ENCODE results near the gene GAK.

GAK gene

DNA sequence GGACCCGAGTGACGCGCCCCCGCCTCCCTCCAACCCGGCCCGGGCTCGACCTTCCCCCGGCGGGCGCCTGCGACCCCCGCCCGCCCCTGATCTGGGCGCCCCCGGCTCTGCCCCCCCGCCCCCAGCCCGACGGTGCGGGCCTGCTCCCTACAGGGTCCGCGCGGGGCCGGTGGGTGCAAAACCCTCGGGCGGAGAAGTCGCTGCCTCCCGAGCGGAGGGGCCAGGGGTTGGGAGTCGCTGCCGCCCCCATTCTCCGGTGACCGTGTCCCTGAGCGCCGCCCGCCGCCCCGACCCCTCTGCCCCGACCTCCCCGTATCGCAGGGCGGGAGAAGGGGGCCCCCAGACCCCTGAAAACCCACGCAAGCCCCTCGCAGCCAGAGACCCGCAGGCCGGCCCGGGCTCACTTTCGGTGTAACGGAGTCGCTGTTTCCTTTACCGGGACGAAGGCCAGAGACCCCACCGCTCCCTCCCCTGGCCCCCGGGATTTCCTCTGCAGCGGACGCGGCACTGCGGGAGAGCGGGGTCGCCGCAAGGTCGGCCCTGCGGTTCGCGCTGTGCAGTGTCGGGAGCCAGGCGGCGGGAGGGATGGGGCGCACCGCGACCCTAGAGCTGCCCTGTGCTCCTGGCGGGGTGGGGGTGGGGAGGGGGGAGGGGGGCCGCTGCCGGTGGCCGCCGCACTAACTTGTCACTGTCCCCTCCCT lies 105.5 kb downstream of the GAK start:
- DNase-seq = no peak

DNA sequence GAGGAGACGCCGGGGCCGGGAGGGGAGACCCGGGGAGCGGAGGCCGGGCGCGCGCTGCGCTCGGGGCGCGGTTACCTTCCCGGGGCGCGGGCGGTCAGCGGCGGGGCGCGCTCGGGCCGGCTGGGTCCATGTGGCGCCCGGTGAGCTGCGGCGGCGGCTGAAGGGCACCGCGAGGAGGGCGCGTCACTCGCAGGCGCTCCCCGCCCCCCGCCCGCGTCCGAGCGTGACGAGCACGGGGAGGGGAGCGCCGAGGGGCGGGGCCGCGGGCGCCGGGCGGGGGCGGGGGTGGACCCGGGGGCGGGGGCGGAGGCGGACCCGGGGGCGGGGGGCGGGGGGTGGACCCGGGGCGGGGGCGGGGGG lies 106.2 kb downstream of the GAK start, which contains the start of gene CPLX1:
CPLX1 (minus strand) TSS at position 159 of the 360 bp plus-strand sequence. CDS start 1,607 bp downstream, outside the sequence.
- no peak for DNase-seq

DNA sequence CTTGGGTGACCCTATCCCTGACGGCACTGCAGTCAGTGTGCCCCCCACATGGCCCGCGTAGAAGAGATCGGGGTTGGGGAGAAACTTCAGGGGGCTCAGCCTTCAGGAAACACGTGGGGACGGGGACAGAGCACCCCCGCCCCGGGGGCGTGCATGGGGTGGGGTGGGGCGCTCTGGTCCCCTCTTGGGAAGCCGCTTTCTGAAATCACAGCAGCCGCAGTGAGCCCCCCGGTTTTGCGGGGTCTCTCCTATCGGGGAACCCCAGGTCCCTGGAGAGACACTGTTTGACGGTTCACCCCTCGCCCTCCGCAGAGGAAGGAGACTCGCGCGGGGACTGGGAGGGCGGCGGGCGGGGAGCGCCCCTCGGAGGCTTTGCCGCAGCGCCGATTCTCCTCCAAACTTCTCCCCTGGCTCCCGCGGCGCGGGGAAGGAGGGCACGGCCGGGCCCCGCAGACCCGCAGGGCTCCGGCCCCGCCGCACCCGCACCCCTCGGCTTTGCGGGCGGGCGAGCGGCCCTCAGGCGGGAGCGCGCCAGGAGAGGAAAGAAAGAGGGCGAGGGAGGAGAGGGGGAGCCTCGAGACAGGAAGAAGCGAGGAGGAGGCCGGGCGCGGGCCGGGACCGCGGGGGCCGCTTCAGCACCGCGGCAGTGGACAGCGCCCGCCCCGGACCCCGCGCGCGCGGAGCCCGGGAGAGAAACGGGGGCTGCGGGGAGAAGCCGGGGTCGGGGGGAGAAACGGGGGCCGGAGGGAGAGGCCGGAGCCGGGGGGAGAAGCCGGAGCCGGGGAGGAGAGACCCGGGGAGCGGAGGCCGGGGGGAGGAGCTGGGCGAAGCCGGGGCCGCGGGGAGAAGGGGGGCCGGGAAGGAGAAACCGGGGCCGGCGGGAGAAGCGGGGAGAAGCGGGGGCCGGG lies 106.8 kb downstream of the GAK start:
- peak; percentile 12 for DNase-seq

DNA sequence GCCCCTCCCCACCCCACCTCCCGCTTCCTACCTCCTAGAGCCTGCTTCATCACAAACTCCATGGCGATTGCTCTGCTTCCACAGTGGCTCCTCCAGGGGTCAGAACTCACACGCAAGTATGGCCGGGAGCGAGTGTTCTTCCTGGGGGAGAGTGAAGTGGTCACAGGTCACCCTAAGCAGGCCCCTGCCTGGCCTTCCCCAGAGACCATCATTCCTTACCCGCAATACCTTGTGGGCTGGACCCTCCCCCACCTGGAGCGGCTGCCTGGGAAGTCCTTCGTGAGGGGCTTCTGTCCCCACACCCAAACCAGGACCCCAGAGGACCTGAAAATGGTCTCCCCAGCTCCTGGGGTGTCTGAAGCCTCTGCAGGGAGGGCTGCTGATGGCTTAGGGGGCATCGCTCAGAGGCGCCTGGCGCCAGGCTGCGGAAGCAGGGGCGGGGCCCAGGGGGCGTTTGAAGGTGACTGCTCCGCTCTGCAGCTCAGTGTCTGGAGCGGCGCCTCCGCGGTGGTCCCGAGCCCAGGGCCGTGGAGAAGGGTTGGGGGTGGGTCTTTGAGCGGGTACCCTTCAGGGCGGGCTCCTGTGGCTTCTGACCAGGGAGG lies 107.6 kb downstream of the GAK start:
- no peak for DNase-seq

DNA sequence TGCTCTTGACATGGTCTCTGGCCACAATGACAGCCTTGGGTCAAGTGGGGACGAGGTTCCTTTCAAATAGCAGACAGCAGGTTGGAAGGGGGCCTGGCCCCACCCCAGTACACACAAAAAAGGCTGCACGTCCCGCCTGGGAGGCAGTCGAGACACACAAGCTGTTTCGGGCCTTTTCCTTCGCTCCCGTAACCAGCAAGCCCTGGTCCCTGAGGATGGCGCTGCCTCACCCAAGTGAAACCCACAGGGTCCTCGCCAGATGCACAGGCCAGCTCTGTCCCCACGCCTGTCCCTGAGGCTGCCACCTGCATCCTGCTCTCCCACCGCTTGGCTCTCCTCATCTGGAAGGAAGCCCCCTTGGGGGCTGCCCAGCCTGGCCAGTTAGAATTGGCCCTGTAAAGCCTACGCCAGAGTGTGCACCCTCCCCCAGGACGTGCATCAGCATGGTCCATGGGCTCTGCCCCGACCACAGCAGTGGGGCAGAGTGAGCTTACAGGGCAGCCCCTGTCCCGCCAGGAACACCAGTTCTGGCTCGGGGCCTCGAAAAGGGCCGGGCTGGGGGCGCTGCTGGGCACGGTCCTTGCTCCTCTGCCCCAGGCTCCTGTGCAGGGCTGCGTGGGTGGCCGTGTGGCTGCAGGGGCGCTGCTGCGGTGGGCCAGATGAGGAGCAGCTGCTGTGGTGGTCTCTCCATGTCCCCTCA lies 108.2 kb downstream of the GAK start:
- DNase-seq = no peak

DNA sequence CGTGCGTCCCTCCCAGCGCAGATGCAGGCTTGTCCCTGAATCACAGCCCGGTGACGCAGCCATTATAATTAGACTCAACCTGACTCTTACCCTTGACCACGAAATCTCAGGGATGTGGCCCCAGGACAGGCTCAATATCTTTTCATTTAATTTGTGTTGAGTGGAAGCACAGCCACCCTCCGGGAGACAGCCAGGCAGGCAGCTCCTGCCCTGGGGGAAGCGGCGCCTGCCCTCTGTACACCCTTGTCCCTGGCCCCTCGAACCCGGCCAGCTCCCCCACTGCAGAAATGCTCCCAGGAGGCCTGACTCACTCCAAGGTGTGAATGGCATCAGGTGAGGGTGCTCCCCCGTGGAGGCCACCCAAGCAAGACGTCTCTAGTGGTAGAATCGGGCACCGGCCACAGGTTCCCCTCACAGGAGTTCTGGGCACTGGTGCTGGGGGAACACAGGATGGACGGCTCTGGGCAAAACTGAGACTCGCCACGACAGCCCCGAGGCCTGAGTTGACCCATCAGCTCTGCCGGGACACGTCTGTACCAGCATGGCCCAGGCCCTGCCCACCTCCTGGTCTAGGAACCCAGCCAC lies 108.8 kb downstream of the GAK start:
- DNase-seq = no peak

DNA sequence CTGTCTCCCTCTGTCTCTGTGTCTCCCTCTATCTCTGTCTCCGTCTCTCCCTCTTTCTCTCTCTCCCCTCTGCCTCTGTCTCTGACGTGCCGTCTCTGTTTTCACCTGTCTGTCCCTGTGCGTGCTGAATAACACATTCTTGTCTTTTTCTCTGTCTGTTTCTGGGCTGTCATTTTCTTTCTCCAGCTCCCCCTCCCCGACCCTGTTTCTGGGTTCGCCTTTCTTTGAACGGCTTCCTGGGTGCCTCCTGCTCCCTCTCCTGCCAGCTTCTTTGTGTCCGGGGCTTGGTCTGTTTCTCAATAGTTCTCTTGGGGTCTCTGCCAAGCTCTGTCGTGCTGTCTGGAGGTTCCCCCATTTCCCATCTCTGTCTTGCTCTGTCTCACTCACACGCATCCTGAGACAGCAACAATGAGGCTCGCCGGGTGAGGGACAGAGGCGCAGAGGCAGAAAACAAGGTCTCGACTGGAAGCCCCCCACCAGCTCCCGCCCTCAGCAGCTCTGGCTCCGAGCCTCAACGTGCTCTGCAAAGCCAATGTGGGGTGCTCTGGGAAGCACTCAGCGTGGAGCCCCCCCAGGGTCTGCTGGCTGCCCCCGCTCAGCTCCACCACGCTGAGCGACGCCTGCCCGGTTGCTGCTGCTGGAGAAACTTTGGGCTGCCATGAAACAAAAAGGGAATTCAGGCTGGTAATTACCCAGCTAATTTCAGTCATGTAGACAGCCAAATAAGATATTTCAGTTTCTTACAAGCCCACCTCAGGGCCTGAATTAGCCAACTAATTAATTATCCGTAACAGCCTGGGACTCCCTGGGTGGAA lies 109.5 kb downstream of the GAK start:
- DNase-seq = no peak

DNA sequence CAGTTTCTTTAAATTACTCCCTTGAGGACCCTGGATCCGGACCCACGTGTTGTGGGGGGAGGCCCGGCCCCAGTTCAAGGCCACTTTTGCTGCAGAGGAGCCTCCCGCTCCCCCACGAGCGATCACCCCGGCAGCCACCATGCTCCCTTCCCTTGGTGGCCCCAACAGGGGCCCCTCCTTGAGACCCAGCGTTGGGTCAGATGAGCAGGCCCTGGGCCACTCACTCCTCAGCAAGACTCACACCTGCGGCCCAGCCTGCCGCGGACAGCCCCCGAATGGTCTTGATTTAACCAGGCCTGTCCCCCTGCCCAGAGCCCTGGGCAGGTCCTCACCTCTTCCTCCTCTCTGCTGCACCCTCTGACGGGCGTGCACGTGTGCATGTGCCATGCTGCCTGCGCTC lies 110.5 kb downstream of the GAK start:
- DNase-seq = no peak

DNA sequence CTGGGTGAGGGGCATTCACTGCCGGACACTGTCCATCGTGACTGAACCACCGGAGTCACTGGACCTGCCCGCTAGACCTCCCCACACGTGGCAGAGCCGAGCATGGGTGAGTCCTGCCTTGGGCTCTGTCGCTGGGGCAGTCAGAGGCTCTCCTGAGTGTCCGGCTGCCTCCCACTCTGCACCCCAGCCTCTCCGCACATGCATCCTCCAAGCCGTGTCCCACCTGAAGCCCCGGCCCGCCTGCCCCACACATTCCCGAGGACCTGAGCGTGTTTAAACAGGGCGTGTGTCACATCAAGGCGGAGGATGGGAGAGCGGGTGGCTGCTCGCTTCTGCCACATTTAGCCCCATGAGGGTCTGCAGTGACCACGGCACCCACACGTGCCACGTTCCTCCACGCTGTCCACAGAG lies 110.9 kb downstream of the GAK start:
- no peak for DNase-seq

DNA sequence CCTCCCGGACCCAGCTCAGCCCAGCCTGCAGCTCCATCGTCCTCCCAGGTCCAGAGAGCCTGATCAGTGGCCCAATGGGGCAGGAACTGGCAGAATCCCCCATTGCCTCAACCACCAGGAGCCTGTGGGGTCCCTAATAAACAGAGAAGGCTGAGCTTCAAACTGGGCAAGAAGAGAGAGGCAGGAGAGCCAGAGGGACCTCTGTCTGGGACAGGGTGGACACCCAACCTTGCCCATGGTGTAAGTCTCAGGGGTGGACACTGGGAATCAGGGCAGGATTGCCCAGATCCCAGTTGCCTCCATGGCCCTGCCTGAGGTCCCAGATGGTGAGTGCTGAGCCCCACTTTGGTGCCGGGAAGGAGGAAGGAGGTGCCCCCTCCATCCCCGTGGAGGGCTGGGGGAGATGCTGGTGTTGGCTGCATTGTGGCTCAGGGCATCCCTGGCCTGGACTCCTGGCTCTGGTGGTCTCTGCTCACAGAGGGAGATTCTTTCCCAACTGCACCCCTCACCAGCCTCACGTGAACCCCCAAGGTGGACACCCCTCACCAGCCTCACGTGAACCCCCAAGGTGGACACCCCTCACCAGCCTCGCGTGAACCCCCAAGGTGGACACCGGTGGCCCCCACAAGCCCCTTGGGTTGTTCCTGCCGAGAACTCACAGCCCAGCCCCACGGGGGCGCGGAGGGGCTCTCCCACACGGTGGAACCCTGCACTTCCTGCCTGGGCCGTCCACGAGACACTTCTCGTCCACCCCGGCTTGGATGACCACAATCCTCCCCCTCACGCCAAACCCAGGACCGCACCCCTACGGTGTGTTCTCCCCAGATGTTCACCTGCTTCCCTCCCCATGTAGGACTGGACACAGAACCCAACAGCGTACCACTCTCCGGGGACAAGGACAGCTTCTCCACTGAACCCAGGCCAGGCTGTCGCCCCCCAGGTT lies 111.6 kb downstream of the GAK start:
- no peak for DNase-seq

DNA sequence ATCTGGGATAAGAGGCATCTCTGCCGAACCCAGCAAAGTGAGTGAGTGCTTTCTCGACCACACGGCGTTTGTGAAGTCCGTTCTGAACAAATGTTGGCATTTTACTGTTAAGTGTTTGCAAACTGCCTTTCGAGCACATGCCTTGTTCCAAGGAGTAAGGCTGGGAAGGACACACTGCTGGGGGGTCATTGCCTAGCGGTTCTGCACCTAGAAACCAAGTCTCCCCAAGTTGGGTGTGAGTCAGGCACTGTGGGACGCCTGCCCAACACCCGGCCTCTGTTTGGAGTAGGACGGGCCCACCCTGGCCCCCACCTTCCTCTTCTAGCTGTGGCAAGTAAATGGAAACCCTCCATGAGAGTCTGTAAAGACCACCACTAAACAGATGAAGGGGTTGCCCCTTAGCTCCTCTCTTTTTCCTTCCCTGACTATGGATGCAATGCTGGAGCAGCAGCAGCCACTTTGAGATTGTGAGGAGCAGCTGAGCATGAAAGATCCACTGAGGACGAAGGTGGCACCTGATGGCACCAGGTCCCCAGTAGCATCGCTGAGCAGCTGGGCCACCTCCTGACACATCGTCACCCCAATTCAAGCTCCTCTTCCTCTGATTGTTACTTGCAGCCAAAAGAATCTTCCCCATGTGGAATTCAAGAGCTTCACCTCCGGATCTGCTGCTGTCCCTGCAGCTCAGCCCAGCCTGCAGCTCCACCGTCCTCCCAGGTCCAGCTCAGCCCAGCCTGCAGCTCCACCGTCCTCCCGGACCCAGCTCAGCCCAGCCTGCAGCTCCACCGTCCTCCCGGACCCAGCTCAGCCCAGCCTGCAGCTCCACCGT lies 112.5 kb downstream of the GAK start:
- DNase-seq = no peak

DNA sequence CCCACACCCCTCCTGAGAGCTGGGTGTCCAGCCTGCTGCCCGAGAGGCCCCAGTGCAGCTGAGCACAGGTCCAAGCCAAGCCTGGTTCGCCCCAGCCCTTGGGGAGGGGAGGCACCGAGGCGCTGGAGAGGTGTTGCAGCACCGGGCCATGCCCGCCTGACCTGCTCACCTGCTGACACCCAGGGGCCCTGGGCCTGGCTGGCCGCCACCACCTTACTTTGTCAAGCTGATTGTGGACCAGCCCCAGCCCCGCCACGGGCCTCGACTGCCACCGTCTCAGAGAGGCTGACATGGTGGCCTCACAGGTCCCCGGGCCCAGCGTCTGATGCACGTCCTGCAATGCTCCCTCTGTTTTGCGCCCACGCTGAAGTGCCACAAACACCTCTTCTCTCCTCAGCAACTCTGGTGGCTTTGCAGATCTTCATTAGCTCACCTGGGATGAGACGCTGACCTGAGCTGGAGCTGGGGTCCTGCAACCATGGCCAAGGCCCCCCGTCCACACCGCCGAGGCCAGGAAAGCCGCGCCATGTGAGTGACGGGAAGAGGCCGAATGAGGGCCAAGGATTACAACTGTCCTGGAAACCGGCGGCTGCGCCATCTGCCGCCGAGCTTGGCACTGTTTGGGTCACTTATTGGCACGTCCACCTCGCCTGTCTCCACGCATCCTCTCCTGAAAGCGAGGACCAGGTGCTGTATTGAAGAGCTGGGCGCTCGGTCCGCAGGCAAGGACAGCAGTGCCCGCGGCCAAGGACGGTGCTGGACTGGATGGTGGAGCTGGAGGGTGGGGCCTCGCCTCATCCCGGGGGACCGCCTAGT lies 113.8 kb downstream of the GAK start:
- no peak for DNase-seq

DNA sequence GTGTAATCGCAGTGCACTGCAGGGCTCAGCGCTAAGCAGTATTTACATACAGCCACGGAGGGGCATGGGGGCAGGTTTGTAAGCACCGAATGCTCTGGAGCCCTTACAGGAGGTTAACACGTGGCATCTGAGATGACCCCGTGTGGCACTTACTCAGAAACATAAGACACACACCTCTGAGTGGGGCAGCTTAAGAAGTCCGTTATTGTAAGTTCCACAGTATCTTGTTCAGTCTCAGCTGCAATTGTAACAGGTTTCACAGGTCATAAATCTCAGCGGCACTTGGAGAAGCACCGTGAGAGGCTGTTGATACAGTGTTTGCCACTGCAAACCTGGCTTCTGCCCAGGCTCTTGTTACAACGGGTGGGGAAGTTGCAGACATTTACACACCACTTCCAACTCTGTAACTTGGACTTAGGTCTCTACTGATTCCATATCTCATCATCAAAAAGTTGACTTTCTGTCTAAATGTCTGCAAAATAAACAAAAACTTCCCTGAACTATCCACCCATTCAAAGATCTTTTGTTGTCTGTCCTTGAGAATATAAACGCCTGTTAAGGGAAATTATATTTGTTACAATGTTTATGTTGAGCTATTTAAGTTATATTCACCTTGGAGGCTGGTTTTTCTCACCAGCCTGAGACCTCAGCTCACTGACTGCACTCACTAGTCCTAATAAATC lies 116.5 kb downstream of the GAK start:
- DNase-seq = no peak

DNA sequence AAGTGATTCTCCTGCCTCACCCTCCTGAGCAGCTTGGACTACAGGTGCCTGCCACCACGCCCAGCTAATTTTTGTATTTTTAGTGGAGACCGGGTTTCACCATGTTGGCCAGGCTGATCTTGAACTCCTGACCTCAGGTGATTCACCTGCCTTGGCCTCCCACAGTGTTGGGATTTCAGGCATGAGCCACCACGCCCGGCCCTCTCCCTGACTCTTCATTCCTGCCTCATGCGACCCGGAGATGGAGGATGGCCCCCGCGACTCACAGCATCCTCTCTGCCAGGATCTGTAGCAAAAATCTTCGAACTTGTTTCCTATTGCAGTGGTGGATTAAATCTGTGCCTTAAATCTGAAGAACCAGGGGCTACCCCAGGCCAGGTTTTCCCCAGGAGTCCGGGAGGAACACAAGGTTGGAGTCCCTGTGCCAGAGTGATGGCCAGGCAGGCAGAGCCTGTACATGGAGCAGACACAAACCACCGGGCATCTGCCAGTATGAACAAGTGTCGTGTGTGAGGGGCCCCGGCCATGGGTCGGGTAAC lies 117.7 kb downstream of the GAK start:
- no peak for DNase-seq

DNA sequence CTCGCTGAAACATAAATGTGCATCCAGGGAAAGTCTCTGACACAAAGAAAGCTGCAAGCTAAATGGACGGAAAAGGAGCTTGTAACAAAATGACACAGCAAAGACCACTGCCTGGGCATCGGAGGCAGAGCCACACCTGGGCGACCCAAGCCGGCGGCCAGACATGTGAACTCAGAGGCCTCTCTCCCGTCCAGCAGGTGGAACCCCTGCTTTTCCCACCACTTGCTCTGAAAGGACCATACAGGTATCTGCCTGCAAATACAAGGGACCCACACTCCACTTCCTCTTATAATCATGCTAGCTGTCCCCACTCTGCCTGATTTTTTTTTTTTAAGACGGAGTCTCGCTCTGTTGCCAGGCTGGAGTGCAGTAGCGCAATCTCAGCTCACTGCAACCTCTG lies 118.2 kb downstream of the GAK start:
- DNase-seq = no peak

DNA sequence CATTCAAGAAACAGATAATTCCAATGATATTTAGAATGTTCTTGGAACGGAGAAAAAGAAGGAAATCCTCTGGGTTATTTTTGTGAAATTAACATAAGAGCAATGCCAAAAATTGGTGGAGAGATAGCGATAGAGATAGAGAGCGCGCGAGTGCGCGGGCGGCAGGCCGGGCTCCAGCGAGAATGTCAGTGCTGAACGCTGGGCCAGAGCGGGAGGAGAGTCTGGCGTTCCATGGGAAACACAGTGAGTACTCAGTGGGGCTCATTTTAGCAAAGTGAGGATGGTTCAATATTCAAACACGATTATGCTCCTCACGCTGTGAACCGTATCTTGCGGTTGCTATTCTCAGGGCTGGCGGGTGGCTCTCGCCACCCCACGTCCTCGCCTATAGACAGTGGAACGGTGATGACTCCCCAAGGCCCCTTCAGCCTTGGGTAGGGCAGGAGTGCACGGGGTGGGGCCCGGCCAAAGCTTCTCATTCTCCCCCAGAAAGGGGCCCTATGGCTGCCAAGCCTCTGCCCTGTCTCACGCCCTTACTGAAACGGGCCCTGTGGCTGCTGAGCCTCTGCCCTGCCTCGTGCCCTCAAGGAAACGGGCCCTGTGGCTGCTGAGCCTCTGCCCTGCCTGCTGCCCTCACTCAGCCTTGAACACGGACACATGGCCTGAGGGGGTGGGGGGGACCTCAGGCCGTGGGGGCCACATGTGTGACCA lies 123.1 kb downstream of the GAK start:
- DNase-seq = no peak

DNA sequence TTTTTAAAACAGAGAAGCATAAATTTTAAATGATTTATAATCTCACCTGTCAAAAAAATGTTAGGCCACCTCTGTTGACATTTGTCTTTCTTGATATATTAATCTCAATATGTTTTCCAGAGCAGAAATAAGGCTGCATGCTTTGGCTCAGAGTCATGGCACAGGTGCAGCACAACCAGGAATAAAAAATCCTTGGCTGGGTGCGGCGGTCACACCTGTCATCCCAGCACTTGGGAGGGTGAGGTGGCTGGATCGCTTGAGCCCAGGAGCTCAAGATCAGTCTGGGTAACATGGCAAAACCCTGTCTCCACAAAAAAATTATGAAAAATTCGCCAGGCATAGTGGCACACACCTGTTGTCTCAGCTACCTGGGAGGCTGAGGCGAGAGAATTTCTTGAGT lies 124.3 kb downstream of the GAK start:
- DNase-seq = no peak
